HEK293T (cell line): ENCODE measurements around the gene C3.

ENCODE experiments used
- CTCF ChIA-PET: fragments of 350-600 bp; formaldehyde crosslinking; extraction: SDS; loops from one replicate; lab custom pipeline; 2021; ENCODE audit warnings: antibody characterized with exemption, inconsistent platforms; lab: Yijun Ruan, JAX
- POLR2A ChIA-PET: fragments of 350-600 bp; formaldehyde crosslinking; extraction: SDS; loops from one replicate; lab custom pipeline; 2020; ENCODE audit warnings: antibody characterized with exemption, inconsistent platforms; lab: Yijun Ruan, JAX
- DNase-seq: peaks from one replicate; pipeline ENCODE4 v3.0.0; 2012; ENCODE audit warnings: mixed read lengths; ENCODE audit errors: extremely low spot score
- ARNT ChIP-seq: fragments of 450-650 bp; IDR thresholded peaks from 2 replicates; pipeline ENCODE4 v1.6.1; 2017; ENCODE audit warnings: mild to moderate bottlenecking
- BHLHE40 ChIP-seq: fragments of 450-650 bp; IDR thresholded peaks from 2 replicates; pipeline ENCODE4 v1.6.1; 2016; ENCODE audit warnings: mild to moderate bottlenecking, moderate library complexity, borderline replicate concordance
- CTBP1 ChIP-seq: fragments of 450-650 bp; IDR thresholded peaks from 2 replicates; pipeline ENCODE4 v1.6.1; 2016; ENCODE audit warnings: borderline replicate concordance
- ELF4 ChIP-seq: fragments of 450-650 bp; IDR thresholded peaks from 2 replicates; pipeline ENCODE4 v1.6.1; 2017; ENCODE audit warnings: antibody characterized with exemption
- FOXA1 ChIP-seq: fragments of 450-650 bp; IDR thresholded peaks from 2 replicates; pipeline ENCODE4 v1.6.1; 2016; ENCODE audit warnings: mild to moderate bottlenecking
- FOXK2 ChIP-seq: fragments of 450-650 bp; IDR thresholded peaks from 2 replicates; pipeline ENCODE4 v1.6.1; 2016; ENCODE audit warnings: mild to moderate bottlenecking
- FOXM1 ChIP-seq: fragments of 450-650 bp; IDR thresholded peaks from 2 replicates; pipeline ENCODE4 v1.6.1; 2017; ENCODE audit warnings: mild to moderate bottlenecking, borderline replicate concordance
- HDGF ChIP-seq: fragments of 450-650 bp; IDR thresholded peaks from 2 replicates; pipeline ENCODE4 v1.6.1; 2017; ENCODE audit warnings: antibody characterized with exemption, borderline replicate concordance
- L3MBTL2 ChIP-seq: fragments of 450-650 bp; conservative IDR thresholded peaks from 2 replicates; pipeline ENCODE4 v1.6.1; 2016; ENCODE audit warnings: mild to moderate bottlenecking
- LEF1 ChIP-seq: fragments of 450-650 bp; IDR thresholded peaks from 2 replicates; pipeline ENCODE4 v1.6.1; 2017; ENCODE audit warnings: mild to moderate bottlenecking, borderline replicate concordance
- NFRKB ChIP-seq: fragments of 450-650 bp; IDR thresholded peaks from 2 replicates; pipeline ENCODE4 v1.6.1; 2016; ENCODE audit warnings: mild to moderate bottlenecking, moderate library complexity
- SP1 ChIP-seq: fragments of 450-650 bp; IDR thresholded peaks from 2 replicates; pipeline ENCODE4 v1.6.1; 2017
- SUZ12 ChIP-seq: fragments of 450-650 bp; IDR thresholded peaks from 2 replicates; pipeline ENCODE4 v1.6.1; 2016; ENCODE audit warnings: mild to moderate bottlenecking
- TARDBP ChIP-seq: fragments of 450-650 bp; IDR thresholded peaks from 2 replicates; pipeline ENCODE4 v1.6.1; 2016
- ZNF384 ChIP-seq: fragments of 450-650 bp; IDR thresholded peaks from 2 replicates; pipeline ENCODE4 v1.6.1; 2016
- TF ChIP-seq, protein P1 (sequence below): fragments of 450-650 bp; IDR thresholded peaks from 2 replicates; pipeline ENCODE4 v1.6.1; 2016

C3 gene

DNA sequence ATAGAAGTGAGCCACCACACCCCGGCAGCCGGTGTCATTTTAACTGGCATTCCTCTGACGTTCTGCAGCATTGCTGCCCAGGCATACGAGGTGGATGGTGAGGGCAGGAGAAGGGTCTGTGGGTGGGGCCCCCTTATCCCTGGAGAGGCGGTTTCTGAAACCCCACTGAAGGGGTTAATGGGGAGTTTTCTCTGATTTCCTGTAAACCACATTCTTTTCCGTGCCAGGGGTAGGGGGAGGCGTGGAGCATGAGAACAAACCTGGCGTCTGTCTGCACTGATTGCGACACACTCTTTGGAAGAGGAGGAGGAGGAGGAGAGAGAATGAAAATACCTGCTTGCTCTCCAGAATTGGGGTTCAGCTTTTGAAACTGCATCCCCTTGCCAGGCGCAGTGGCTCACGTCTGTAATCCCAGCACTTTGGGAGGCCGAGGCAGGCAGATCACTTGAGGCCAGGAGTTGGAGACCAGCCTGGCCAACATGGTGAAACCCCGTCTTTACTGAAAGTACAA, 2.7 kb upstream of the C3 start:
- DNase-seq: no peak
- CTCF ChIA-PET: interaction anchor here (0.6 kb wide), 1 partner anchor 15 kb away, joined by 3 read pairs; no protein-coding TSS in a partner anchor
- POLR2A ChIA-PET: no interaction called here
- no peak for TF ChIP-seq TARDBP
- TF ChIP-seq NFRKB: no peak
- no peak for TF ChIP-seq ARNT
- TF ChIP-seq, protein P1, sequence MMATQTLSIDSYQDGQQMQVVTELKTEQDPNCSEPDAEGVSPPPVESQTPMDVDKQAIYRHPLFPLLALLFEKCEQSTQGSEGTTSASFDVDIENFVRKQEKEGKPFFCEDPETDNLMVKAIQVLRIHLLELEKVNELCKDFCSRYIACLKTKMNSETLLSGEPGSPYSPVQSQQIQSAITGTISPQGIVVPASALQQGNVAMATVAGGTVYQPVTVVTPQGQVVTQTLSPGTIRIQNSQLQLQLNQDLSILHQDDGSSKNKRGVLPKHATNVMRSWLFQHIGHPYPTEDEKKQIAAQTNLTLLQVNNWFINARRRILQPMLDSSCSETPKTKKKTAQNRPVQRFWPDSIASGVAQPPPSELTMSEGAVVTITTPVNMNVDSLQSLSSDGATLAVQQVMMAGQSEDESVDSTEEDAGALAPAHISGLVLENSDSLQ: no peak
- TF ChIP-seq BHLHE40: no peak
- TF ChIP-seq ELF4: no peak
- TF ChIP-seq SP1: no peak
- no peak for TF ChIP-seq FOXM1
- no peak for TF ChIP-seq SUZ12
- TF ChIP-seq ZNF384: no peak
- TF ChIP-seq L3MBTL2: no peak
- no peak for TF ChIP-seq CTBP1
- TF ChIP-seq LEF1: no peak

DNA sequence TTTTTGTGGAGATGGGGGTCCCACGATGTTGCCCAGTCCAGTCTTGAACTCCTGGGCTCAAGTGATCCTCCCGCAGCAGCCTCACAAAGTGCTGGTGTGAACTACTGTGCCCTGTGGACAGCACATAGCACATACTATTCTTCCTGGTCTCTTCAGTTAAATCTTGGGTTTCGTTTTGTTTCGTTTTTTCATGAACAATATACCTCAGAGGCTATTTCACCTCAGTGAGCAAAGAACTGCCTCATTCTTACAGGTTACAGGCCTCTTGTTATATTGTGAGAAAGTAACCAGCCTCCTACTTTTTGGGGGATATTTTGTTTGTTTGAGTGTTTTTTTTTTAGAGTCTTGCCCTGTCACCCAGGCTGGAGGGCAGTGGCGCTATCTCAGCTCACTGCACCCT, 1.3 kb upstream of the C3 start:
- POLR2A ChIA-PET: no interaction called here

DNA sequence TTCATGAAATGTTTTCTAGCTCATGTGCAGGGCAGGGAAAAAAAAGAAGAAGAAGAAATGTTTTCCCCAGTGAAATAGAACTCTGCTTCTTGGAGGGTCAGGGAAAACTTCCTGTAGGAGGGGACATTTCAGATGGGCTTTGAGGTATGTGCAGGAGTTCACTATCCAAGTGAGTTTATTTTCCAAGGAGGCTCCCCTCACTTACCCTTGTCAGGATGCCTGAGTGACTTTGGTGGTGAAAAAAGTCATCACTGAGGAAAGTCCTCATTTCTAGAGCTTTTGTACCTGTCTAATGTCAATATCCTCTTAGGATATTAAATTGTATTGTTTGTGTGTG, 656 bp upstream of the C3 start:
- TF ChIP-seq L3MBTL2: no peak
- ChIA-PET CTCF (no interaction called here), POLR2A (no interaction called here)
- no peak for DNase-seq

More for the DNA sequence above, 1.3 kb upstream of the C3 start:
- CTCF ChIA-PET: no interaction called here
- no peak for DNase-seq
- TF ChIP-seq SUZ12 (no peak), L3MBTL2 (no peak), ELF4 (no peak), HDGF (no peak), TARDBP (no peak), ARNT (no peak), FOXK2 (no peak), ZNF384 (no peak), FOXA1 (no peak), FOXM1 (no peak), BHLHE40 (no peak), SP1 (no peak), LEF1 (no peak), CTBP1 (no peak), NFRKB (no peak)
- TF ChIP-seq, protein P1: no peak

DNA sequence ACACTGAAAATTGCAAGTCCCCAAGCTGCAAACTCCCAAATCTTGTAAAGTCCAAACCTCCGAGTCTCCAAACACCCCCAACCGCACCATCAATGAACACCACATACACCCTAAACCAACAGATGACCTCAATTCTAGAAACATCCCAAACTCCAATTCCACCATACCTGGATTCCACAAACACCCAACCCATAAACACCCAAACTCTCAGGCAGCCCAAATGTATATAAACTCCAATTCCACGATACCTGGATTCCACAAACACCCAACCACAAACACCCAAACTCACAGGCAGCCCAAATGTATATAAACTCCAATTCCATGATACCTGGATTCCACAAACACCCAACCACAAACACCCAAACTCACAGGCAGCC, 470 bp downstream of the C3 start:
- TF ChIP-seq LEF1: no peak
- no peak for TF ChIP-seq TARDBP
- TF ChIP-seq SP1: no peak
- no peak for TF ChIP-seq CTBP1
- TF ChIP-seq FOXM1: no peak
- TF ChIP-seq FOXA1: no peak
- CTCF ChIA-PET: no interaction called here
- DNase-seq: no peak
- POLR2A ChIA-PET: no interaction called here

DNA sequence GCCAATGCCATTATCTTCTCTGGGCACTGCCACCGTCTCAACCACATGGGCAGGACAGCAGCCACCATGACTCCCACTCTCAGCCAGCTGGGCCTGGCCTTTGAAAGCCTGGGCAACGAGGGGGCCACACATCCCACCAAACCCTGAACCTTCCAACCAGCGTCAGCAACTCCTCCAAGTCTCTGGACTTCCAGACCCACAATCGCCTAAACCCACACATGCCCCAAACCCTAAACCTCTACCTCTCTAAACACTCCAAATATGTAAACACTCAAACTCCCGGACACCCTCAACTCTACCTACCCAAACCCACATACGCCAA, 949 bp downstream of the C3 start:
- POLR2A ChIA-PET: no interaction called here

DNA sequence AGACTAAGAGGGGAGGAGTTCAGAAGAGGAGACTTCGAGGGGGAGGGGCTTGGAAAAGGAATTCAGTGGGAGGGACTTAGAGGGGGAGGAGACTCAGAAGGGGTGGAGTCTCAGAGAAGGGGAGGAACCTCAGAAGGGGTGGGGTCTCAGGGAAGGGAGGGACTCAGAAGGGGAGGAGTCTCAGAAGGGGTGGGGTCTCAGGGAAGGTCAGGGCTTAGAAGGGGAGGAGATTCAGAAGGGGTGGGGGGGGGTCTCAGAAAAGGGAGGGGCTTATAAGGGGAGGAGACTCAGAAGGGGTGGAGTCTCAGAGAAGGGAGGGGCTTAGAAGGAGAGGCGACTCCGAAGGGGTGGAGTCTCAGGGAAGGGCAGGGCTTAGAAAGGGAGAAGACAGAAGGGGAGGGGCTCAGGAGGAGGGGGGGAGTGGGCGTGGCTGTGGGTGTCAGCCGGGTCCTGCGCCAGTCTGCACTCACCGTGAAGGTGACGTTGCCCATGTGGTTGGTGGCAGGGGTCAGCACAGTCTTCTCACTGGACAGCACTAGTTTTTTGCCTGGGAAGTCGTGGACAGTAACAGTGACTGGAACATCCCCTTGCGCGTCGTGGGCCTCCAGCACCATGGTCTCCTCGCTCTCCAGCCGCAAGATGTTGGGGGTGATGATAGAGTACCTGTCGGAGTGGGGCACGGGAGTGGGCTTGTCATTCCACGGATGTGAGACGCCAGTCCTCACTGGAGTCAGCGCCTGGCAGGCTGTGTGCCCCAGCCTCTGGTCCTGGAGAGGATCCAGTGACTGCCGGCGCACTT, 1.5 kb downstream of the C3 start:
- POLR2A ChIA-PET: no interaction called here
- peak; percentile 96 for DNase-seq
- TF ChIP-seq SUZ12: no peak
- no peak for TF ChIP-seq ELF4
- TF ChIP-seq TARDBP: no peak
- peak; percentile 38 for TF ChIP-seq SP1
- CTCF ChIA-PET: no interaction called here

More for the DNA sequence above, 949 bp downstream of the C3 start:
- CTCF ChIA-PET: no interaction called here
- DNase-seq: no peak
- no peak for TF ChIP-seq NFRKB
- no peak for TF ChIP-seq FOXM1
- TF ChIP-seq FOXA1: no peak
- no peak for TF ChIP-seq ZNF384
- TF ChIP-seq LEF1: no peak
- TF ChIP-seq, protein P1: no peak
- TF ChIP-seq SP1: no peak
- no peak for TF ChIP-seq FOXK2
- no peak for TF ChIP-seq HDGF
- no peak for TF ChIP-seq ELF4
- TF ChIP-seq ARNT: no peak
- no peak for TF ChIP-seq BHLHE40
- TF ChIP-seq SUZ12: no peak
- TF ChIP-seq TARDBP: no peak
- TF ChIP-seq L3MBTL2: no peak
- TF ChIP-seq CTBP1: no peak
